Prostate gland (tissue), 2 donors: ENCODE results near the gene DRD2. TPM values are rescaled to one million over a fixed set of nuclear protein-coding genes. Genes with fewer than 3 reads are reported as not detected.

ENCODE experiments used
- DNase-seq: peaks from one replicate; pipeline ENCODE4 v3.0.0-alpha.2; 2019; ENCODE audit warnings: low spot score
- H3K27ac ChIP-seq, 2 donors: fragments of 200-600 bp; sonication (generic); 2 replicates each; pipeline ENCODE4 v1.5.1; 2017 to 2019
- H3K27me3 ChIP-seq: fragments of 200-600 bp; sonication (generic); replicated peaks from 2 replicates; pipeline ENCODE4 v1.5.1; 2019; ENCODE audit not compliant: insufficient read depth
- H3K36me3 ChIP-seq, 2 donors: fragments of 200-600 bp; sonication (generic); 1 replicate in 1 of 2; 2 replicates in 1 of 2; pipeline versions ENCODE4 v1.5.1 to v1.8.1; 2017 to 2019
- H3K4me1 ChIP-seq: fragments of 200-600 bp; sonication (generic); replicated peaks from 2 replicates; pipeline ENCODE4 v1.5.1; 2019
- H3K4me3 ChIP-seq, 2 donors: fragments of 200-600 bp; sonication (generic); 2 replicates each; pipeline ENCODE4 v1.5.1; 2017 to 2019
- H3K9me3 ChIP-seq: fragments of 200-600 bp; sonication (generic); 2 replicates; pipeline ENCODE4 v1.5.1; 2017
- CTCF ChIP-seq, 4 experiments: fragments of 200-600 bp in 2 of 4; fragments of 450-650 bp in 2 of 4; sonication (generic) in 2 of 4; IDR thresholded peaks; 1 replicate in 3 of 4; 2 replicates in 1 of 4; pipeline ENCODE4 v1.5.1; 2016 to 2019; ENCODE audit warnings: antibody characterized with exemption in 4 of 4, mild to moderate bottlenecking in 2 of 4, moderate library complexity in 2 of 4
- POLR2A ChIP-seq: fragments of 450-650 bp; IDR thresholded peaks from one replicate; pipeline ENCODE4 v1.6.1; 2016; ENCODE audit warnings: antibody characterized with exemption, mild to moderate bottlenecking
- POLR2AphosphoS5 ChIP-seq: sonication (generic); formaldehyde crosslinking; IDR thresholded peaks from one replicate; pipeline ENCODE4 v1.6.1; 2017; ENCODE audit warnings: antibody characterized with exemption
- WGBS: methylation state at CpG from one replicate; pipeline ENCODE4 v1.1.5; 2018; 5-methylcytosine and 5-hydroxymethylcytosine counted together
- intact Hi-C: fragments of 100-400 bp; cut with DNase I; formaldehyde crosslinking; loops from one replicate; pipeline ENCODE4 v1.14.2; 2022
- total RNA-seq, 2 donors: library from RNA; depleted of rRNA; stranded (reverse); fragments of >200 nt; gene quantifications; one replicate each; pipeline ENCODE4 v1.1.0, GENCODE V29; 2016

Gene DRD2
- total RNA-seq, 2 donors from 2014 or later: 0.68 to 2.4 TPM

- no peaks in the 10 kb centered on the region for H3K27me3 ChIP-seq
- H3K4me1 ChIP-seq: no peaks in the 10 kb centered on the region
- 92% methylated on average over 4 of the region's 4 CpGs for WGBS
- H3K36me3 ChIP-seq: no peaks in the 10 kb centered on the region
- H3K4me3 ChIP-seq: no peak overlapping the region
- no peak overlapping the region for H3K27ac ChIP-seq
- DNase-seq: no peak
- TF ChIP-seq POLR2AphosphoS5 (no peak), CTCF (IDR thresholded peaks at IDR 0.05) (no peak), POLR2A (no peak)
- intact Hi-C loops: no loop called here
- H3K9me3 ChIP-seq: no peaks in the 10 kb centered on the region
Observed at GRCh38 chr11:113487622-113488021, 12.4 kb upstream of the DRD2 start.

- no peaks in the 10 kb centered on the region for H3K36me3 ChIP-seq
- no peaks in the 10 kb centered on the region for H3K9me3 ChIP-seq
- H3K27ac ChIP-seq: no peak overlapping the region
- DNase-seq: no peak
- H3K27me3 ChIP-seq: no peaks in the 10 kb centered on the region
- no peak for TF ChIP-seq POLR2AphosphoS5
- no peak for TF ChIP-seq POLR2A
- TF ChIP-seq CTCF (IDR thresholded peaks at IDR 0.05): no peak
- WGBS: 86% methylated on average over 2 of the region's 2 CpGs
- intact Hi-C loops: no loop called here
- no peak overlapping the region for H3K4me3 ChIP-seq
- no peaks in the 10 kb centered on the region for H3K4me1 ChIP-seq
Observed at GRCh38 chr11:113484223-113484622, 9.0 kb upstream of the DRD2 start.

GRCh38 chr11:113481672-113482071 is 6.5 kb upstream of the DRD2 start:
- H3K9me3 ChIP-seq: no peaks in the 10 kb centered on the region
- H3K27ac ChIP-seq: no peak overlapping the region
- H3K27me3 ChIP-seq: peaks cover 3% of the 10 kb centered on the region
- H3K36me3 ChIP-seq: no peaks in the 10 kb centered on the region
- intact Hi-C loops: no loop called here
- no peak overlapping the region for H3K4me3 ChIP-seq
- 87% methylated on average over 3 of the region's 3 CpGs for WGBS
- TF ChIP-seq POLR2A (no peak), POLR2AphosphoS5 (no peak), CTCF (IDR thresholded peaks at IDR 0.05) (no peak)
- no peaks in the 10 kb centered on the region for H3K4me1 ChIP-seq
- DNase-seq: no peak

GRCh38 chr11:113481226-113481625 is 6.0 kb upstream of the DRD2 start:
- no peaks in the 10 kb centered on the region for H3K36me3 ChIP-seq
- no peak for TF ChIP-seq POLR2A
- no peak for TF ChIP-seq CTCF (IDR thresholded peaks at IDR 0.05)
- TF ChIP-seq POLR2AphosphoS5: no peak
- no peak overlapping the region for H3K27ac ChIP-seq
- no peak overlapping the region for H3K4me3 ChIP-seq
- H3K4me1 ChIP-seq: no peaks in the 10 kb centered on the region
- intact Hi-C loops: no loop called here
- peaks cover 8% of the 10 kb centered on the region for H3K27me3 ChIP-seq
- no peak for DNase-seq
- no peaks in the 10 kb centered on the region for H3K9me3 ChIP-seq

- no peak for DNase-seq
- Histone ChIP-seq H3K36me3 (no peaks in the 10 kb centered on the region), H3K27me3 (peaks cover 8% of the 10 kb centered on the region), H3K9me3 (no peaks in the 10 kb centered on the region), H3K4me1 (no peaks in the 10 kb centered on the region), H3K4me3 (no peak overlapping the region), H3K27ac (no peak overlapping the region)
- intact Hi-C loops: no loop called here
- no peak for TF ChIP-seq POLR2AphosphoS5
- no peak for TF ChIP-seq POLR2A
- no peak for TF ChIP-seq CTCF (IDR thresholded peaks at IDR 0.05)
- 13% methylated on average over 8 of the region's 8 CpGs for WGBS
Observed at GRCh38 chr11:113477321-113477720, 2.1 kb upstream of the DRD2 start.
